Brain microvascular endothelial cell (primary cell): Measurements from ENCODE around the gene SERTM2.

Experiments used
- DNase-seq: peaks from one replicate; pipeline ENCODE4 v3.0.0-alpha.2; 2020
- H3K27ac ChIP-seq: fragments of 250-450 bp; sonication (Bioruptor Pico); 2 replicates; pipeline ENCODE4 v1.5.1; 2020; ENCODE audit warnings: mild to moderate bottlenecking, moderate library complexity
- H3K27me3 ChIP-seq: fragments of 250-450 bp; sonication (Bioruptor Pico); replicated peaks from 2 replicates; pipeline ENCODE4 v1.5.1; 2020; ENCODE audit warnings: mild to moderate bottlenecking
- H3K36me3 ChIP-seq: fragments of 250-450 bp; sonication (Bioruptor Pico); replicated peaks from 2 replicates; pipeline ENCODE4 v1.5.1; 2020; ENCODE audit warnings: mild to moderate bottlenecking
- H3K4me3 ChIP-seq: 2 replicates; pipeline ENCODE4 v1.5.1; 2011; ENCODE audit warnings: low read depth, mild to moderate bottlenecking, control low read depth, low read length, moderate library complexity
- in situ Hi-C: cut with HindIII; loops from 2 replicates; pipeline ENCODE4 v1.10.0; 2017; ENCODE audit warnings: low sequenced_read_pairs, low pct_ligation_motif_present
- TF ChIP-seq, protein P1 (sequence below): IDR thresholded peaks from 2 replicates; pipeline ENCODE4 v1.5.1; 2011; ENCODE audit warnings: low read depth, mild to moderate bottlenecking, moderate library complexity, low read length, control low read depth, inconsistent platforms; ENCODE audit errors: missing control alignments

The SERTM2 gene

DNA sequence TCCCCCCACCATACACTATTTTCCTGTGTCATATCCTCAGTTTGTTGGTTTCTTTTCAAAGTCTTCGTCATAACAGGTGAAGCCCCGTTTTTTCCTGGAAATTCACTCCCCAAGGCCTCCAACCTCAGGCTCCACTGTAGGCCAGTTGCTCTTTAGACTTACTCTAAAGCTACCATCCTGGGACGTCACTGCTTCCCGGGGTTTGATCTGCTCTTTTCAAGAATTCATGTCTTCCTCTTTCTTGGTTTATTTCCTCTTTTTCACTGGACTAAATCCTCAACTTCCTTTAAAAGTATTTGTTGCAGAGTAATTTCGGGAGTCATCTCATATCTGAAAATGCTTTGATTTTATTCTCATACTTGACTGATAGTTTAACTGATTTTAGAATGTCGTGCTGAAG lies 6.5 kb upstream of the SERTM2 start:
- in situ Hi-C loops: no loop called here
- no peak for DNase-seq
- Histone ChIP-seq H3K4me3 (no peak overlapping the region), H3K27me3 (no peaks in the 10 kb centered on the region), H3K27ac (no peak overlapping the region), H3K36me3 (no peaks in the 10 kb centered on the region)
- TF ChIP-seq, protein P1, sequence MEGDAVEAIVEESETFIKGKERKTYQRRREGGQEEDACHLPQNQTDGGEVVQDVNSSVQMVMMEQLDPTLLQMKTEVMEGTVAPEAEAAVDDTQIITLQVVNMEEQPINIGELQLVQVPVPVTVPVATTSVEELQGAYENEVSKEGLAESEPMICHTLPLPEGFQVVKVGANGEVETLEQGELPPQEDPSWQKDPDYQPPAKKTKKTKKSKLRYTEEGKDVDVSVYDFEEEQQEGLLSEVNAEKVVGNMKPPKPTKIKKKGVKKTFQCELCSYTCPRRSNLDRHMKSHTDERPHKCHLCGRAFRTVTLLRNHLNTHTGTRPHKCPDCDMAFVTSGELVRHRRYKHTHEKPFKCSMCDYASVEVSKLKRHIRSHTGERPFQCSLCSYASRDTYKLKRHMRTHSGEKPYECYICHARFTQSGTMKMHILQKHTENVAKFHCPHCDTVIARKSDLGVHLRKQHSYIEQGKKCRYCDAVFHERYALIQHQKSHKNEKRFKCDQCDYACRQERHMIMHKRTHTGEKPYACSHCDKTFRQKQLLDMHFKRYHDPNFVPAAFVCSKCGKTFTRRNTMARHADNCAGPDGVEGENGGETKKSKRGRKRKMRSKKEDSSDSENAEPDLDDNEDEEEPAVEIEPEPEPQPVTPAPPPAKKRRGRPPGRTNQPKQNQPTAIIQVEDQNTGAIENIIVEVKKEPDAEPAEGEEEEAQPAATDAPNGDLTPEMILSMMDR: no peak

DNA sequence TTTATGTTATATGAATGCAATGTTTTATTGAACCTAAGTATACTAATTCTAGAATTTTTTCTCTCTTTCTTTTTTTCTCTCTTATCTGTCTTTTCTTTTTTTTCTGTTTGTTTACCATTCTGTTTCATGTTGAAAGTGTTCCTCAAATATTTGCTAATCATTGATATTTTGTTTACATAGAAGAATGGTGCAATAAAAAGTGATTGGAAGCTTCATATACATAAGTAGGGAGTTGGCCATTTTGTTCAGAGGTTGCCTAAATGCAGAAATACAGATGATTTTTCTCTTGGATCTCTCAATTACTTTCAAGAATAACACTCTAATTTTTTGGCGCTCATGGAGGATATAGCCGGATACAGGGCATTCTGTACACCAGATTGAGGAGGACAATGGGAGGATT lies 5.7 kb upstream of the SERTM2 start:
- no peak for DNase-seq
- no peak overlapping the region for H3K27ac ChIP-seq
- TF ChIP-seq, protein P1: no peak
- in situ Hi-C loops: no loop called here
- H3K4me3 ChIP-seq: no peak overlapping the region
- H3K27me3 ChIP-seq: no peaks in the 10 kb centered on the region
- H3K36me3 ChIP-seq: no peaks in the 10 kb centered on the region

DNA sequence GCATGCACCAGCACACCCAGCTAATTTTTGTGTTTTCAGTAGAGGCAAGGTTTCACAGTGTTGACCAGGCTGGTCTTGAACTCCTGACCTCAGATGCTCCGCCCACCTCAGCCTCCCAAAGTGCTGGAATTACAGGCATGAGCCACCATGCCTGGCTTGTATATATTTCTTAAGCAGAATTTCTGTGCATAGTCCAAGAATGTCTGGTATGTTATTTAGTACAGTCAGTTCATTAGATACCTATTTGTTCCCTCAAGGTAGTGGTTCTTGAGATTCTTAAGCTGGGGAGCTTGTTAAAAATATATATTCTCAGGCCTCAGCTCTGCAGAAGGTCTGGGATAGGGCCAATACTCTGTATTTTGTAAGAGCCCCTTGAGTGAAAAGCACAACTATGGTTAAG lies 4.6 kb upstream of the SERTM2 start:
- TF ChIP-seq, protein P1: no peak
- Histone ChIP-seq H3K27me3 (no peaks in the 10 kb centered on the region), H3K4me3 (no peak overlapping the region), H3K36me3 (no peaks in the 10 kb centered on the region), H3K27ac (no peak overlapping the region)
- in situ Hi-C loops: no loop called here
- DNase-seq: no peak

DNA sequence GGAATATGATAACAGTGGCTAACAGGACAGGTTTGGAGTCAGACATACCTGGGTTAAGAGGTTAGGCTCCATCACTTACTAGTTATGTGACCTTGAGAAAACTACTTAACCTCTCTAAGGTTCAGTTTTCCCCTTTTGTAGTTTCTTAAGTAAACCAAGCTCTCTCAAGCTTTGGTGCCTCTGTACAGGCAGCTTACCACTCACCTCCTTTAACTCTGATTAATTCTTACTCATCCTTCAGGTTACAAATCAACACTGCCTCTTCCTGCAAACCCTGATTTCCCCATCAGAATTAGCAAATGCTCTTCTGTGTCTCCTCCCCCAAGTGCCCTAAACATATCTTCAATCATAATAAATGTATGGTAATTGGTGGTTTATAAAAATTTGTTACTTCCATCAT lies 3.5 kb upstream of the SERTM2 start:
- TF ChIP-seq, protein P1: no peak
- in situ Hi-C loops: no loop called here
- no peaks in the 10 kb centered on the region for H3K36me3 ChIP-seq
- no peaks in the 10 kb centered on the region for H3K27me3 ChIP-seq
- no peak overlapping the region for H3K4me3 ChIP-seq
- no peak overlapping the region for H3K27ac ChIP-seq
- no peak for DNase-seq

DNA sequence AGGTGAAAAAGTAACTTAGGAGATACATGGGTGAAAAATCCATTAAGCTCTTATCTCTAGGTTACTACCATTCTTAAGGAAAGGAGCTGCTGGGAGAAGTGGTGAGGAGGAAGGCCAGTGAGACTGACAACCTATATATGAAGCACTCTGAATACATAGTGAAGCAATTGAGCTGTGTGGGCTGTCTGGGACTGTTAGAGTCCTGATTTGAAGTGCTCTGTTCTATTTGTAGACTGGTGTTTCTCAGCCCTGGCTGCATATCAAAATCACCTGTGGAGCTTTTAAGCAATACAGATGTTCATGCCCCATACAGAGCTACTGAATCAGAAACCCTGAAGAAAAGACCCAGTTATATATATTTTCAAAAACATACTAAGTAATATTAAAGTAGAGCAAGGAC lies 3.9 kb downstream of the SERTM2 start:
- in situ Hi-C loops: no loop called here
- no peaks in the 10 kb centered on the region for H3K36me3 ChIP-seq
- no peak for DNase-seq
- H3K4me3 ChIP-seq: no peak overlapping the region
- TF ChIP-seq, protein P1: no peak
- no peaks in the 10 kb centered on the region for H3K27me3 ChIP-seq
- no peak overlapping the region for H3K27ac ChIP-seq

DNA sequence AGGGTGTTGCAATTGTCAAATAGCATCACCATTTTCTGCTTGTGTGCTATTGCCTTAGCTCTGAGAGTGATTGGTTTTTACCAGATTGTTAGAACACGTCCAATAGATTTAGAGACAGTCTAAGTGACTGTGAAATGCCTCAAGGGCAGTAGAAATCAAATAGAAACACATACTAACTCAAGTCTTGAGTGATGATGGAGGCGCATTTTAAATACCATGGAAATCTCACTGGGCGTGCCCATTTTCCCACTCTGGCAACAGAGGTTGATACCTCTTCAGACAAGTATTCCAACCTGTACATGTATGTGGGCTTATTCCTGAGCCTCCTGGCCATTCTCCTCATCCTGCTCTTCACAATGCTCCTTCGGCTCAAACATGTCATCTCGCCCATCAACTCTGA lies 7.2 kb downstream of the SERTM2 start:
- no peaks in the 10 kb centered on the region for H3K36me3 ChIP-seq
- DNase-seq: no peak
- in situ Hi-C loops: no loop called here
- no peak overlapping the region for H3K4me3 ChIP-seq
- TF ChIP-seq, protein P1: no peak
- H3K27me3 ChIP-seq: no peaks in the 10 kb centered on the region
- H3K27ac ChIP-seq: no peak overlapping the region
